HG02623 (cell line): ENCODE results near the gene SMG1.
A peak's percentile ranks its signal among the peaks of the same experiment; 100 is the strongest.
"Not testable (repeated sequence)": the region's sequence is repeated elsewhere in the genome, so short reads cannot be mapped to it uniquely, and the experiment has no call there.

ENCODE experiments used
- ATAC-seq: cut with Tn5 transposase; IDR thresholded peaks from one replicate; pipeline ENCODE4 v1.9.1; 2021; ENCODE audit warnings: moderate library complexity; ENCODE audit not compliant: unreplicated experiment

The SMG1 gene

DNA sequence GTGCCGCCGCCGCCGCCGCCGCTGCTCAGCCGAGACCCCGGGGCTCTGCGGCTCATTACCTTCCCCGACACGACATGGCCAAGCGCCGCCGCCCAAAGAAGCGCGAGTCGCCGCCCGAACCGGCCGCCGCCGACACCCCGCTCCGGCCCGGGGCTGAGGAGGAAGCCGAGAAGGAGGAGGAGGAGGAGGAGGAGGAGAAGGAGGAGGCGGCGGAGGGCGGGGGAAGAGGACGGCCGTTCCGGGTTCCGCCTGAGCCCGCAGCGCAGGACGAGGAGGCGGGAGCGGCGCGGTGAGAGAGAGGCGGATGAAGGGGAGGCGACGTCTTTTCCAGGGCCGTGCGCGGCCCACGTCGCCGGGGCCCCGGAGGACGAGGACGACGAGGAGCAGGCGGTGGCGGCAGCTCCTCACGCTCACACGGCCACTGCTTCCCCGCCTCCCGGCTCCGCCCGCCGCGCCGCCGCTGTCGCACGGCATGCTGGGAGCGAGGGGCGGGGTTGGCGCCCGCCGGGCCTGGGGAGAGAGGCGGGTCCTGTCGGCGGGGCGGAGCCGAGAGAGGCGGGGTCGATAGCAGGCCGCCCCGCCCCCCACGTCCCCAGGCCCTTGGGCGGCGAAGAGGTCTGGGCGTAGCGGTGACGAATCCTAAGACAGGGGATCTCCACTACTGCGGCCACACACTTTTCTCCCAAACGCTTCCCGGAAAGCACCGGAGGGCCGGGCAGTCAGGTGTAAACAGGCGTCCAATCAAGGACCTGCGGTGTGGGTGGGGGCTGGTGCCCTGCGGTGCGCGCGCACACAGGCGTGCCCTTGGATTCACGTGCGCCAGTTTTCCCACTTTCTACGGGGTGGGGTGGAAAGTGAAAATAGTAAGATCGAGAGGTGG lies at the start of gene SMG1:
TSS of gene SMG1 (minus strand) at position 423 of the 880 bp plus-strand sequence. CDS start at position 56, 367 bp downstream.
- peak; percentile 77 for ATAC-seq

DNA sequence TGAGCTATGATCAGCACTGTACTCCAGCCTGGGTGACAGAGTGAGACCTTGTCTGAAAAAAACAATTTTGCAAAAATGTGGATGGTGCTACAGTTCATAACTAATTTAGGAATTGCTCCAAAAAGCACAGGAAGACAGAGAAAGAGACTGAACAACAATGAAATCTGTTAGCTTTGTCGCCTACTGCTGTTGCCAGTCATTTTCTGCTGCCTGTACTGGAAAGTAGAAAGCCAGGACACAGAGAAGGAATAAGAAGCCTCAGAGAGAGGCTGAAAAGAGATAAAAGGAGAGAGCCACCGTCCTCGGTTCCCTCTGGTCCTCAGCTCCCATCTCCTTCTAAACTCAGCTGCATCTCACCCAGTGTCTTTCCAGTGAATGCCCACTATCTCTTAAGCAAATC lies 48.9 kb upstream of the SMG1 start:
- ATAC-seq, result no peak

DNA sequence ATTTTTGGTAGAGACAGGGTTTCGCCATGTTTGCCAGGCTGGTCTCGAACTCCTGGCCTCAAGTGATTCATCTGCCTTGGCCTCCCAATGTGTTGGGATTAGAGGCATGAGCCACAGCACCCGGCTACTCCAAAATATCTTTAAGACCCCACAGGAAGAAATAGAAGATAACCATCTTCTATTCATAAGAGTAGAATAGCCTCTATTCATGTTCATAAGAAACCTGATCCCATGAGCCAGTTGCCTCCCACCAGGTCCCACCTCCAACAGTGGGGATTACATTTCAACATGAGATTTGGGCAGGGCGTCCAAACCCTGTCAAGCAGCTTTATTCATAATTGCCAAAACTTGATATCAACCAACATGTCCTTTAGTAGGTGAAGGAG lies 43.6 kb upstream of the SMG1 start:
- no peak for ATAC-seq

DNA sequence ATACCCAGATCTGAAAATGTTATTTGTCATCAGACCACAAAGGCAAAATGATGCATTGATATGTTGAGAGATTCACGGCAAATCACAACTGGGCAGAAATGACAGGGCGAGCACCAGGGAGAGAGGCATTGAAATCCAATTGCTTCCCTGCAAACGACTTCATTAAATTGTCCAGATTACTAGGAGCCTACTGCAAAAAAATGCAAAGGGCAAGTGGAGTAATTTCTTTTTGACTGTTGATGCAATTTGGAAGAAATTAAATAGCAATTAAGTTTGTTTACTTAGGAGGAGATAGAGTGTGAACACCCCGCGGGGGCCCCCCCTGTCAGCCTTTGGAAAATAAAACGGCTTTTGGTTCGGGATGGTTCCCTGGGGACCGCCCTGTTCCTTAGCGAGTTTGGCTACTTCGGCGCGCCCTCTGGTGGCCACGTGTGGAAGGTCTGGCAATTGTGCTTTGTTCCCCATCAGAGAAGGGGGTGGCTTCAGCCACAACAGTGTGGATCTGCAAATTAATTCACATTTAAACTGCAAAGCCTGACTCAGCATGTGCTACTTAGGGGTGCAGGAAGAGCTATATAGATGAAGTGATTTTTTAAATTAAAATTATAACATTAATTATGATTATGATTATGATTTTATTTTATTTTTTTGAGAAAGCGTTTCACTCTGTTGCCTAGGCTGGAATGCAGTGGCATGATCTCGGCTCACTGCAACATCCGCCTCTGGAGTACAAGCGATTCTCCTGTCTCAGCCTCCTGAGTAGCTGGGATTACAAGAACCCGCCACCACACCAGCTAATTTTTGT lies 43.0 kb upstream of the SMG1 start:
- ATAC-seq, result no peak

DNA sequence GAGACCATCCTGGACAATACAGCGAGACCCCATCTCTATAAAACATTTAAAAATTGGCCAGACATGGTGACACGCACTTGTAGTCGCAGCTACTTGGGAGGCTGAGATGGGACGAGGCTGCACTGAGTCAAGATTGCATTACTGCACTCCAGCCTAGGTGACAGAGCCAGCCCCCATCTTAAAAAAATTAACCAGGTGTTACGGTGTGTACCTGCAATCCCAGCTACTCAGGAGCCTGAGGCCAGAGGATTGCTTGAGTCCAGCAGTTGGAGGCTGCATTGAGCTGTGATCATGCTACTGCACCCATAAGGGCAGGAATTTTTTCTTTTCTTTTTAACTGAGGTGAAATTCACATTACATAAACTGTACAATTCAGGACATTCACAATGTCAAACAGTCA lies 40.6 kb upstream of the SMG1 start:
- no peak for ATAC-seq

DNA sequence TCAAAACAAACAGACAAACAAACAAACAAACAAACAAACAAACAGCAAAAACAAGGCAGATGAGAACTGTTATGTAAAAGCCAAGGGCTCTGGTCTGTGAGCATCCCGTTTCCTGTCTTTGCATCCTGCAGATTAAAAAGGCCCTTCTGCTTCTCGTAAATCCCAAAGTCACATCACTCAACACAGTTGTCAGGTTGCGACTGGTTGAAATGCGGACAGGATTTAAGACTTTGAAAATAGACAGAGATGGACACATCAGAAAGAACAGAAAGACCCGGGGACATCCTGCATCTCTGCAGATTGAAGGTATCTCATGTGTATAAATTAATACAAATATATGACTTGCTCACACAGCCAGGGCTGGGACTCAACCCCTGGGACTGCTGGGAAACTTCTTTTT lies 39.3 kb upstream of the SMG1 start:
- no peak for ATAC-seq

DNA sequence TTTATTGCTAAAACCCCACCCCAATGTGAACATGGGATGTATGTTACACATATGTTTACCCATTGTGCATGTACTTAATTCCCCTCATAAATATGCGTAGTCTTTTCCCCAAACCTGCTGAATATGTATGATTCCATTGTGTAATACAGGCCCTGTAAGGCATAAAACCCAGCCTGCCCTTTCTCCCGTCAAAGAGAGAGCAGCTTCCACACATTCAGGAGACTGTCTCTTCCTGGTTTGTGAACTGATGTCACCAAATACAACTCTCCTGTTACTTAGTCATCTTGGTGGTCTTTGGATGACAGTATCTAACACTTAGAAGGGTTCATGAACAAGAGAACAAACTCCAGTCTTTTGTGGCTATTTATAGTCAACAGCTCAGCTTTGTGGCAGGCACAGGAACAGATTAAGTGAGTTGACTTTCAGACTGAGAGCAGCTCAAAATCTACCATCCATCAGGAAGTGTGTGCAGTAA lies 32.9 kb upstream of the SMG1 start:
- no peak for ATAC-seq

DNA sequence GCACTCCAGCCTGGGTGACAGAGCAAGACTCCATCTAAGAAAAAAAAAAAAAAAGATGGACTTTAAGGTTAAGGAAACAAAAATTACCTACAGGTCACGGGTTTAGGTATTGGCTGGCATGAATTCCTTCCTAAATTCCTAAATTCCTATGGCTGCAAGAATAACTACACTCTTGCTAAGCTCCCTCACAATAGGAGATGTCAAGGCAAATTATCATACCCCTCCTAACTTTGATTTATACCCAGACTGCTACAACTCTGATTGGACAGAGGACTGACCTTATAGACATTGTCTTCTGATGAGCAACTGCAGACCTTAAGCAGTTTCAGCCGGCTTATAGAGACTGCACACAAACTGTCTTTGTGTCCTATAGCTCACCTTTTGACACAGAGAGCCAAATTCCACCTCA lies 32.4 kb upstream of the SMG1 start:
- no peak for ATAC-seq

DNA sequence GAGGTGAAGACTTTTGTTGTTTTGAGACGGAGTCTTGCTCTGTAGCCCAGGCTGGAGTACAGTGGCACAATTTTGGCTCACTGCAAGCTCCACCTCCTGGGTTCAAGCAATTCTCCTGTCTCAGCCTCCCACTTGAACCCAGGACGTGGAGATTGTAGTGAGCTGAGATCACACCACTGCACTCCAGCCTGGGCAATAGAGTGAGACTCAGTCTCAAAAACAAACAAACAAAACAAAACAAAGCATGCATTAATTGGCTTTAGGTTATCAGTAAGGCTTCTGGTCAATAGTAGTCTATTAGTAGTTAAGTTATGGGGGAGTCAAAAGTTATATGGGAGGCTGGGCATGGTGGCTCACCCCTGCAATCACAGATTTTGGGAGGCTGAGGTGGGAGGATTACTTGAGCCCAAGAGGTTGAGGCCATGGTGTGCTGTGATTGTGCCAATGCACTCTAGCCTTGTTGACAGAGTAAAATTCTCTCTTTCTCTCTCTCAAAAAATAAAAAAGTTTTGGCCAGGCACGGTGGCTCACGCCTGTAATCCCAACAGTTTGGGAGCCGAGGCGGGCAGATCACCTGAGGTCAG lies 30.5 kb upstream of the SMG1 start:
- ATAC-seq, result not testable (repeated sequence)

DNA sequence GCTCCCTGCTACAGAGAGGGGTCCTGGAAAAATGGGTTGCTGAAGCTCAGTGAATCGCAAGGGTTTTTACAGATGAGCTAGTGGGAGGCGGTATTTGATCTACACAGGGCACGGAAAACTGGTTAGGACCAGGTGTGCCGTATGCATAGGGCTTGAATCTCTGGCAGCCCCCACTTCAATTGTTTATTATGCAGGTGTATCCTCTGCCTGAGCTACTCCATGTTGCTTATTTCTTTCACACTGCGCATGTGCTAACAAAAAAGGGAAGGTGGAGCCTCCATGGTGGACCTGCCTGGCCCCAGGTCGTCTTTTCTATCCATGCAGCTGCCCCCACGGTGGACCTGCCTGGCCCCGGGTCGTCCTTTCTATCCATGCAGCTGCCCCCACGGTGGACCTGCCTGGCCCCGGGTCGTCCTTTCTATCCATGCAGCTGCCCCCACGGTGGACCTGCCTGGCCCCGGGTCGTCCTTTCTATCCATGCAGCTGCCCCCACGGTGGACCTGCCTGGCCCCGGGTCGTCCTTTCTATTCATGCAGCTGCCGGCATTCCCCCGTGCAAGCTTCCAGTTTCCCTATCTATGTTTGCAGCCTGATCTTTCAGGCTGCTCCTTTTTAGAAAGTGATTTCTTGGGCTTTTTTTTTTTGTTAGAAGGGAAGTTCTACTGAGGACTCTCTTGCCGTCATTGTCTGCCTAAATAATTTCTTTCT lies 29.8 kb upstream of the SMG1 start:
- ATAC-seq, result not testable (repeated sequence)

DNA sequence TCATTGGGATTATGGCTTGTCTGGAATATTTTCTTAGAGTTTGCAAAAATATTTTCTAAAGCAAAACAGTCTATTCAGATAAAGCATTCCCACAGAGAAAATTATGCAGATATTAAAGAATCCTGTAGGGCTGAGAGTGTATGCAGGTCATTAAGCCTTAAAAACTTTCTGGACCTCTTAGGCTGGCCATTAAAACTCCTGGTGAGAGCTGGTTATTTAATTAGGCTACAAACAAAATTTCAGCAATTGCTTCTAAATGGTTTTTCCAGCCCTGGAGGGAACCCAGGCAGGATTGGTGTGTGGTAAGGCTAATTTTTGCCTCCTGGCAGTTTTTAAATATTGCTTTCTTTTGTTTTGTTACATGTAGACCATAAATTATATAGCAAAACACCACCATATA lies 27.3 kb upstream of the SMG1 start:
- ATAC-seq, result no peak

DNA sequence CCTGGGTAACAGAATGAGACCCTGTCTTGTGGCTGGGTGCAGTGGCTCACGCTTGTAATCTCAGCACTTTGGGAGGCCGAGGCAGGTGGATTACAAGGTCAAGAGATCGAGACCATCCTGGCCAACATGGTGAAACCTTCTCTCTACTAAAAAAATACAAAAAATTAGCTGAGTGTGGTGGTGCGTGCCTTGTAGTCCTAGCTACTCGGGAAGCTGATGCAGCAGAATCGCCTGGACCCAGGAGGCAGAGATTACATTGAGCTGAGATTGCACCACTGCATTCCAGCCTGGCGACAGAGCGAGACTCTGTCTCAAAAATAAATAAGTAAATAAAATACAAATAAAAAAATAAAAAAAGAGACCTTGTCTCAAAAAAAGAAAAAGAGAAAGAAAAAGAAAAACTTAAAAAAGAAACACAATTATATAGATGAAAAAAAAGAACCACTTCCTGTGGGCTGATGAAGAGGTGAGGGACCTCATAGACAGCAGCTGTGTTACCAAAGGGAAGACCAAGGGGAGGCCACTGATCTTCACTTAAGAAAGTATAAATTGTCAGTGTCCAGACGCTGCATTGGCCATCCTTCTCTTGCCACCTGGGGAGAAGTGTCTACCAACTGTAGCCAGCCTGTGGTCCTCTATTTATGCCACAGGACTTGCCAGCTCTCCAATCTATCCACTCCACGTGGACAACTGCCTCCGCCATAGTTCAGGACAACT lies 24.4 kb upstream of the SMG1 start:
- no peak for ATAC-seq

DNA sequence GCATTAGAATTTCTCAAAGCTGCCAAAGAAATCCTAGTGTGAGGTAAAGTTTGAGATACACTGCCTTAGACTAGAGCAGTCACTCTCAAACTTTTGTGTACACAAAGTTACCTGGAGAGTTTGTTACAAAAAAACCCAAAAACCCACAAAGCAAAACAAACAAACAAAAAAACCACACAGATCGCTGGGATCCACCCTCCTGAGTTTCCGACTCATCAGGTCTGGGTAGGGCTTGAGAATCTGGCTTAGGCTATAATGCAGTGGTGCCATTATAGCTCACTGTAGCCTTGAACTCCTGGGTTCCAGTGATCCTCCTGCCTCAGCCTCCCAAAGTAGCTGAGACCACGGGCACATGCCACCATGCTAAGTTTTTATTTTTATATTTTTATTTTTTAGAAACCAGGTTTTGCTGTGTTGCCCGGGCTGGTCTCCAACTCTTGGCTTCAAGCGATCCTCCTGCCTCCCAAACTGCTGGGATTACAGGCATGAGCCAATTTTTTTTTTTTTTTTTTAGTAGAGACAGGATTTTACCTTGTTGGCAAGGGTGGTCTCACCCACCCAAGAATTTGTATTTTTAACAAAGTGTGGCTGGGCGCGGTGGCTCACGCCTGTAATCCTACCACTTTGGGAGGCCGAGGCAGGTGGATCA lies 22.3 kb upstream of the SMG1 start:
- no peak for ATAC-seq

DNA sequence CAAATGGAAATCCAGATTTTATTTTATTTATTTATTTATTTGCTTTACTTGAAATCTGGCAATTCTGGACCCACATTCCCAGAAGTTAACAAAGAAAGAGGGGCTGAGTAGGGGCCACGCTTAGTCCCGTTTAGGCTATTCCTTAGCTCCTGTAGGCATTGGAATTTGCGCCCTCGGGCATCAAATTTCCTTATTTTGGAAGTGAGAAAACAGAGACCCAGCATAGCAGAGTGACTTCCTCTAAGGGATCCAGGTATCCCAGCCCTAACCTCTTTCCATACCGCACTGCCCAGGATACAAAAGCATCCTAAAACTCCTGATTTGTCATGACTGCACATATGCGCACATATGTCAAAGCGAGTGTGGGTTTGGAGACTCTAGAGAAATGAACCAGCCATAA lies 19.0 kb upstream of the SMG1 start:
- ATAC-seq, result no peak

DNA sequence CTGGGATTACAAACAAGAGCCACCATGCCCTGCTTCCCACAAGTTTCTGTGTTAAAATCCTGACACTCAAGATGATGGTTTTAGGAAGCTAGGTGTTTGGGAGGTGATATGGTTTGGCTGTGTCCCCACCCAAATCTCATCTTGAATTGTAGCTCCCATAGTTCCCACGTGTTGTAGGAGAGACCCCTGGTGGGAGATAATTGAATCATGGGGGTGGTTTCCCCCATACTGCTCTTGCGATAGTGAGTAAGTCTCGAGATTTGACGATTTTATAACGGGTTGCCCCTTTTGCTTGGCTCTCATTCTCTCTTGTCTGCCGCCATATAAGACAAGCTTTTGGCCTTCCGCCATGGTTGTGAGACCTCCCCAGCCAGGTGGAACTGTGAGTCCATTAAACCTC lies 17.2 kb upstream of the SMG1 start:
- no peak for ATAC-seq

DNA sequence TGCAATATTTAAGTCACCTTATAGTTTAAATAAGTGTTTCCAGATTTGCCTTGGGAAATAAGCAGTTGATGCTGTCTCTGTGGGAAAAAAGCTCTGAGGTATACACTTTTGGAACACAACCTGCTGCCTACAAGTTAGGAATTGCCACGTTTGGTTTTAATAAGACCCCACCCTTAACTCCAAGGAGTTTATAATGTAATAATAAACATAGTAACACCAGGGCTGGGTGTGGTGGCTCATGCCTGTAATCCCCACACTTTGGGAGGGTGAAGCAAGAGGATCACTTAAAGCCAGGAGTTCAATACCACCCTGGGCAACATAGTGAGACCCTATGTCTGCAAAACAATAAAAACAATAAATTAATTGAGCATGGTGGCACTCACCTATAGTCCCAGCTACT lies 15.9 kb upstream of the SMG1 start:
- no peak for ATAC-seq

DNA sequence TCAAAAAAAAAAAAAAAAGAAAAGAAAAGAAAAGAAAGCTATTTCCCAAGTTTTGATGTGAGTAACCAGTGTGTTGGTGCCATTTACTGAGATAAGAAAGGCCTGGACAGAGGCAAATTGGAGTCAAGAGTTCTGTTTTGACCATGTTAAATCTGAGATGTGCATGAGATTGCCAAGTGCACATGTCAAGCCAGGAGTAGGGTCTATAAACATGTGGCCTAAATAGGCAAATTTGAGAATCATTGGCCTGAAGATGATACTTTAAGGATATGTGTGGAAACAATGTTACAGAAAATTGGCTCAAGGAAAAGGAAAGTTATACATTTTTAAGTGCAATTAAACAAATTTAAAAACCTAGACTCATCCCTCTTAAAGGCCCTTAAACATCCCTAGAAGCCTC lies 15.3 kb upstream of the SMG1 start:
- ATAC-seq, result no peak

DNA sequence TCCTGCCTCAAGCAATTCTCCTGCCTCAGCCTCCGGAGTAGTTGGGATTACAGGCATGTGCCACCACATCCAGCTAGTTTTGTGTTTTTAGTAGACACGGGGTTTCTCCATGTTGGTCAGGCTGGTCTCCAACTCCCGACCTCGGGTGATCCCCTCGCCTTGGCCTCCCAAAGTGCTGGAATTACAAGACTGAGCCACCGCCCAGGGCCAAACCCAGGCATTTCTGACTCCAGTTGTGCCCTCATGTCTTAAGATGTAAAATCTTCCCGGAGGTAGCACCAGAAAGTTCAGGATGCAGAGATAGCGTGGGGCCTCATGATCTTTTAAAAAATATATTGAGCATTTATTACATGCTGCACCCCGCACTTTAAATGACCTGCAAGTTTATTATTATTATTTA lies 12.8 kb upstream of the SMG1 start:
- no peak for ATAC-seq

DNA sequence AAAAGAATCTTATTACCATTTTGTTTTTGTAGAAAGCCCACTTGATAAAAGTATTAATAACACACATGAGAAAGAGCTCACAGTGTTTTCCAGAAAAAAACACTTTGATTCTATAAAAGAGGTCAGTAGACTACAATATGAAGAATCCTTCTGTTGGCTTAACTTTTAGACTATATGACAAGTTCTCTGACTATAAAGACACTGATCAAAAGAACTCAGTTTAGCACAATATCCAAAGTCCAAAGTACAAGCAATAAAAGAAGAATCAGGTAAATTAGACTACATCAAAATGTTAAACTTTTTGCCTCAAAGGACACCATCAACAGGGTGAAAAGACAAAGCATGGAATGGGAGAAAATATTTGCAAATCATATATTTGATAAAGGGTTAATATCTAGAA lies 11.2 kb upstream of the SMG1 start:
- ATAC-seq, result no peak
